HCT116 (cell line): ENCODE results near the gene C5AR2. TPM values are rescaled to one million over a fixed set of nuclear protein-coding genes. Genes with fewer than 3 reads are reported as not detected.

Experiments used
- ATAC-seq: fragments of 200-7000 bp; cut with Tn5 transposase; 2 replicates; pipeline ENCODE4 v1.9.1; 2020; ENCODE audit warnings: mild to moderate bottlenecking, moderate library complexity
- BruUV-seq: library from RNA; stranded (reverse); fragments of 400-500 nt; replicated peaks from 2 replicates; lab custom pipeline; 2021; lab: Mats Ljungman, UMichigan
- CTCF ChIA-PET: fragments of 300-600 bp; sonication (Branson Sonifier 250); formaldehyde crosslinking; loops from one replicate; lab custom pipeline; 2021; ENCODE audit warnings: antibody characterized with exemption; lab: Charles Lee
- POLR2A ChIA-PET: fragments of 300-600, 350-600 bp; sonication (Branson Sonifier 250); formaldehyde crosslinking; loops from one replicate; lab custom pipeline; 2021; ENCODE audit warnings: antibody characterized with exemption; lab: Charles Lee
- RAD21 ChIA-PET, 2 experiments: fragments of 300-600 bp; sonication (Branson Sonifier 250); formaldehyde crosslinking; loops; one replicate each; lab custom pipeline; 2023; ENCODE audit warnings: low total read pairs in 2 of 2; ENCODE audit not compliant: uncharacterized antibody in 2 of 2, unreplicated experiment in 2 of 2, low non-redundant PET in 1 of 2; lab: Charles Lee
- DNase-seq: peaks from one replicate; pipeline ENCODE4 v3.0.0-alpha.2; 2010; ENCODE audit warnings: low read depth, low spot score
- H2AFZ ChIP-seq: fragments of 200-600 bp; shearing (Covaris generic), sonication (generic); 2 replicates; pipeline ENCODE4 v1.6.1; 2017; ENCODE audit warnings: low read depth, mixed run types, mixed read lengths, antibody characterized with exemption, low read length; ENCODE audit not compliant: poor library complexity, severe bottlenecking
- H3K27ac ChIP-seq: 2 replicates; pipeline ENCODE4 v1.5.1; 2012; ENCODE audit warnings: low read depth, low read length
- H3K27me3 ChIP-seq: fragments of 200-600 bp; sonication (generic); 2 replicates; pipeline ENCODE4 v1.6.1; 2016; ENCODE audit warnings: mixed run types, low read length, mixed read lengths; ENCODE audit not compliant: insufficient read depth
- H3K36me3 ChIP-seq, 2 experiments: fragments of 200-500 bp in 1 of 2; fragments of 200-600 bp in 1 of 2; sonication (Bioruptor generic) in 1 of 2; sonication (generic) in 1 of 2; 2 replicates each; pipeline versions ENCODE4 v1.5.1 to v1.6.1; 2014 to 2016; ENCODE audit warnings: low read length in 2 of 2, inconsistent platforms in 1 of 2, mixed read lengths in 1 of 2, mixed run types in 1 of 2; ENCODE audit not compliant: insufficient read depth in 2 of 2, control insufficient read depth in 1 of 2
- H3K4me1 ChIP-seq, 2 experiments: fragments of 200-600 bp in 1 of 2; sonication (generic) in 1 of 2; 2 replicates each; pipeline versions ENCODE4 v1.5.1 to v1.6.1; 2012 to 2017; ENCODE audit warnings: low read length in 2 of 2, inconsistent platforms in 1 of 2, mild to moderate bottlenecking in 1 of 2, mixed read lengths in 1 of 2, mixed run types in 1 of 2, moderate library complexity in 1 of 2; ENCODE audit not compliant: insufficient read depth in 2 of 2, control insufficient read depth in 1 of 2
- H3K4me2 ChIP-seq: fragments of 200-600 bp; sonication (generic); 2 replicates; pipeline ENCODE4 v1.6.1; 2017; ENCODE audit warnings: mixed run types, low read length, mixed read lengths
- H3K4me3 ChIP-seq, 2 experiments: fragments of 200-600 bp in 1 of 2; sonication (generic) in 1 of 2; replicated peaks in 1 of 2; 2 replicates each; pipeline ENCODE4 v1.5.1; 2011 to 2016; ENCODE audit warnings: low read length in 2 of 2, control low read depth in 1 of 2, low read depth in 1 of 2, mild to moderate bottlenecking in 1 of 2, mixed read lengths in 1 of 2, mixed run types in 1 of 2
- H3K79me2 ChIP-seq: fragments of 200-600 bp; sonication (generic); 2 replicates; pipeline ENCODE4 v1.6.1; 2017; ENCODE audit warnings: mild to moderate bottlenecking, mixed run types, low read length, moderate library complexity, mixed read lengths; ENCODE audit not compliant: insufficient read depth
- H3K9ac ChIP-seq: fragments of 200-600 bp; sonication (generic); 2 replicates; pipeline ENCODE4 v1.6.1; 2016; ENCODE audit warnings: low read length, mixed read lengths
- H3K9me2 ChIP-seq: fragments of 200-600 bp; sonication (generic), shearing (Covaris generic); 2 replicates; pipeline ENCODE4 v1.6.1; 2017; ENCODE audit warnings: mixed run types, mild to moderate bottlenecking, moderate library complexity; ENCODE audit not compliant: insufficient read depth
- H3K9me3 ChIP-seq, 2 experiments: fragments of 200-500 bp in 1 of 2; fragments of 200-600 bp in 1 of 2; sonication (Bioruptor generic) in 1 of 2; sonication (generic) in 1 of 2; 2 replicates each; pipeline ENCODE4 v1.6.1; 2014 to 2017; ENCODE audit warnings: low read length in 2 of 2, mixed read lengths in 2 of 2, inconsistent platforms in 1 of 2, low read depth in 1 of 2, mild to moderate bottlenecking in 1 of 2, mixed run types in 1 of 2, moderate library complexity in 1 of 2; ENCODE audit not compliant: control insufficient read depth in 1 of 2, insufficient read depth in 1 of 2
- H4K20me1 ChIP-seq: fragments of 200-600 bp; sonication (generic), shearing (Covaris generic); 2 replicates; pipeline ENCODE4 v1.6.1; 2017; ENCODE audit warnings: mixed run types, mild to moderate bottlenecking, moderate library complexity; ENCODE audit not compliant: insufficient read depth
- ATF3 ChIP-seq: IDR thresholded peaks from 2 replicates; pipeline ENCODE4 v1.6.1; 2012
- CBX3 ChIP-seq: IDR thresholded peaks from 2 replicates; pipeline ENCODE4 v1.6.1; 2012; ENCODE audit warnings: low read depth
- ELF1 ChIP-seq: IDR thresholded peaks from 2 replicates; pipeline ENCODE4 v1.6.1; 2012; ENCODE audit warnings: low read depth, borderline replicate concordance
- EZH2 ChIP-seq: fragments of 200-600 bp; sonication (generic); IDR thresholded peaks from 2 replicates; pipeline ENCODE4 v1.6.1; 2017; ENCODE audit warnings: antibody characterized with exemption, mixed run types
- FOSL1 ChIP-seq: IDR thresholded peaks from 2 replicates; pipeline ENCODE4 v1.6.1; 2012; ENCODE audit warnings: low read depth
- JUND ChIP-seq: IDR thresholded peaks from 2 replicates; pipeline ENCODE4 v1.6.1; 2012
- MAX ChIP-seq: IDR thresholded peaks from 2 replicates; pipeline ENCODE4 v1.6.1; 2012
- POLR2A ChIP-seq: IDR thresholded peaks from 2 replicates; pipeline ENCODE4 v1.7.0; 2011; ENCODE audit warnings: borderline replicate concordance; ENCODE audit not compliant: insufficient read depth, insufficient read length; ENCODE audit errors: extremely low read depth
- POLR2AphosphoS5 ChIP-seq: IDR thresholded peaks from 2 replicates; pipeline ENCODE4 v1.6.1; 2011; ENCODE audit warnings: mild to moderate bottlenecking, low read depth, low read length, moderate library complexity
- RAD21 ChIP-seq: IDR thresholded peaks from 2 replicates; pipeline ENCODE4 v1.6.1; 2012; ENCODE audit warnings: low read depth, mild to moderate bottlenecking
- REST ChIP-seq: IDR thresholded peaks from 2 replicates; pipeline ENCODE4 v1.6.1; 2012; ENCODE audit warnings: low read depth
- SIN3A ChIP-seq: IDR thresholded peaks from 2 replicates; pipeline ENCODE4 v1.6.1; 2012; ENCODE audit warnings: low read depth
- SP1 ChIP-seq: IDR thresholded peaks from 2 replicates; pipeline ENCODE4 v1.6.1; 2012; ENCODE audit warnings: low read depth
- TCF7L2 ChIP-seq: IDR thresholded peaks from 2 replicates; pipeline ENCODE4 v1.7.0; 2011; ENCODE audit warnings: borderline replicate concordance, inconsistent platforms; ENCODE audit not compliant: insufficient read depth, insufficient read length; ENCODE audit errors: extremely low read depth
- ZBTB33 ChIP-seq: IDR thresholded peaks from 2 replicates; pipeline ENCODE4 v1.6.1; 2011; ENCODE audit warnings: mild to moderate bottlenecking, low read length, moderate library complexity; ENCODE audit not compliant: insufficient replicate concordance; ENCODE audit errors: extremely low read depth
- ZFX ChIP-seq: fragments of 450-650 bp; IDR thresholded peaks from 2 replicates; pipeline ENCODE4 v1.6.1; 2017
- ZNF274 ChIP-seq: fragments of 200-500 bp; sonication (Bioruptor generic); IDR thresholded peaks from 2 replicates; pipeline ENCODE4 v1.6.1; 2014; ENCODE audit warnings: mild to moderate bottlenecking, low read depth, low read length, inconsistent platforms
- intact Hi-C: fragments of 100-400 bp; cut with micrococcal nuclease; formaldehyde crosslinking; loops from 2 replicates; pipeline ENCODE4 v1.10.0; 2022
- total RNA-seq: library from RNA; stranded (reverse); gene quantifications from one replicate; pipeline ENCODE4 v1.2.1, GENCODE V29; 2021; ENCODE audit not compliant: unreplicated experiment

Gene C5AR2
- total RNA-seq, 1 experiment from 2014 or later, result 0.12 TPM

- BruUV-seq, result no TSS peak
- Histone ChIP-seq H2AFZ (no peak overlapping the region), H3K9ac (no peak overlapping the region), H4K20me1 (no peaks in the 10 kb centered on the region), H3K9me3 (no peaks in the 10 kb centered on the region), H3K4me3 (no peak overlapping the region), H3K27ac (no peak overlapping the region), H3K4me2 (no peak overlapping the region), H3K27me3 (no peaks in the 10 kb centered on the region), H3K36me3 (no peaks in the 10 kb centered on the region), H3K9me2 (no peaks in the 10 kb centered on the region), H3K4me1 (no peaks in the 10 kb centered on the region), H3K79me2 (no peaks in the 10 kb centered on the region)
- DNase-seq (no peak), ATAC-seq (no peak)
- TF ChIP-seq ZBTB33 (no peak), JUND (no peak), ATF3 (no peak), RAD21 (no peak), POLR2A (no peak)
- POLR2A ChIA-PET, result no interaction called here
- RAD21 ChIA-PET, result no interaction called here
- CTCF ChIA-PET, result interaction anchor here (1.1 kb wide), 1 partner anchor 25 kb away, joined by 5 read pairs; the partner anchor contains the start of gene DHX34
- intact Hi-C loops, result no loop called here
Observed at GRCh38 chr19:47323872-47324271, 8.1 kb upstream of the C5AR2 start.

- intact Hi-C loops, result no loop called here
- H3K4me2 ChIP-seq, result no peak overlapping the region
- H3K4me1 ChIP-seq, result no peaks in the 10 kb centered on the region
- no peaks in the 10 kb centered on the region for H3K79me2 ChIP-seq
- no peaks in the 10 kb centered on the region for H4K20me1 ChIP-seq
- no peak for ATAC-seq
- no peak overlapping the region for H3K4me3 ChIP-seq
- H3K36me3 ChIP-seq, result no peaks in the 10 kb centered on the region
- H3K9me2 ChIP-seq, result no peaks in the 10 kb centered on the region
- CTCF ChIA-PET, result interaction anchor here (0.6 kb wide), 1 partner anchor 19 kb away, joined by 3 read pairs; no protein-coding TSS in a partner anchor
- H3K27me3 ChIP-seq, result no peaks in the 10 kb centered on the region
- no TSS peak for BruUV-seq
- RAD21 ChIA-PET, result no interaction called here
- H3K9me3 ChIP-seq, result no peaks in the 10 kb centered on the region
- DNase-seq, result no peak
- H2AFZ ChIP-seq, result no peak overlapping the region
- H3K9ac ChIP-seq, result no peak overlapping the region
- no peak overlapping the region for H3K27ac ChIP-seq
- POLR2A ChIA-PET, result no interaction called here
- TF ChIP-seq MAX, result no peak
- no peak for TF ChIP-seq TCF7L2
- TF ChIP-seq REST, result no peak
- TF ChIP-seq CBX3, result no peak
- no peak for TF ChIP-seq SP1
- no peak for TF ChIP-seq ZNF274
- no peak for TF ChIP-seq ELF1
- TF ChIP-seq SIN3A, result no peak
- TF ChIP-seq FOSL1, result no peak
- TF ChIP-seq POLR2AphosphoS5, result no peak
- TF ChIP-seq ZFX, result no peak
- no peak for TF ChIP-seq POLR2A
- TF ChIP-seq EZH2, result no peak
Observed at GRCh38 chr19:47324502-47324901, 7.5 kb upstream of the C5AR2 start.
